ENCODE data around the gene LZTR1.

DNA sequence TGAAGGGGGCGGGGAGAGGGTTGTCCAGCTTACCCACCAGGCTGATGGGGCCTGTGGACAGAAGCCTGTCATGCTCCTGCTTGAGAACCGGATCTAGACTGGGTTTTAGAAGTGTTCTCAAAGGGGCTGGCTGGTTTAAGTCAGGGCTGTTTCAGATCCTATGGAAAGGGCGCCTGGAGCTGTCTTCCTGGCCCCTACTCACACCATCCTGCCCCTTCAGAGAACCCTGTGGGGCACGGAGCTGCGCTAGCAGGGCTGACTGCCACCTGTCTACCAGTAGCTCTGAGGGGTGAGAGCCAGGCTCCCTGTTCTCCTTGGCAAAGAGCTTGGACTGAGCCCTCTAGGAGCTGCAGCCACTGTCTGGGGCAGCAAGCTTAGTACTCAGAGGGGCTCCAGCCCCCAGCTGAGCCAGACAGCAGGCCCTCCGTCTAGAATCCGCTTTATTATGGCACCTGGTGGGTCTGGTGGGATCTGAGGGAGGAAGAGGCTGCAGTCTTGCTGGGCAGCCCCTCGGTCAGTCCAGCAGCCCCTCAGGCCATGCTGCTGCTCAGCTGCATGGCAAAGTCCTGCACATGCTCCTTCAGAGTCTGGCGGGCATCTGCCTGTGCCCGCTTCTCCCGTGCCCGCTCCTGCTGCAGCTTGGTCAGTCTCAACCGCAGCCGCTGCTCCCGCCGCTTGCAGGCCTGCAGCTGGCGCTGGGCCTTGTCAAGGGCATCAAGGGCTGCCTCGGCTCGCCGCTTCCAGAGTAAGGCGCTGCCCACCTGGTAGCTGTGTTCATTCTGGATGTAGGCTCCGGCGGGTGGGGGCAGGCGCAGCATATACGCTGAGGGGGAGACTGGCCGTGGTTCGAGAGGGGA, 17.5 kb downstream of the LZTR1 start:
- TF ChIP-seq, protein P1, sequence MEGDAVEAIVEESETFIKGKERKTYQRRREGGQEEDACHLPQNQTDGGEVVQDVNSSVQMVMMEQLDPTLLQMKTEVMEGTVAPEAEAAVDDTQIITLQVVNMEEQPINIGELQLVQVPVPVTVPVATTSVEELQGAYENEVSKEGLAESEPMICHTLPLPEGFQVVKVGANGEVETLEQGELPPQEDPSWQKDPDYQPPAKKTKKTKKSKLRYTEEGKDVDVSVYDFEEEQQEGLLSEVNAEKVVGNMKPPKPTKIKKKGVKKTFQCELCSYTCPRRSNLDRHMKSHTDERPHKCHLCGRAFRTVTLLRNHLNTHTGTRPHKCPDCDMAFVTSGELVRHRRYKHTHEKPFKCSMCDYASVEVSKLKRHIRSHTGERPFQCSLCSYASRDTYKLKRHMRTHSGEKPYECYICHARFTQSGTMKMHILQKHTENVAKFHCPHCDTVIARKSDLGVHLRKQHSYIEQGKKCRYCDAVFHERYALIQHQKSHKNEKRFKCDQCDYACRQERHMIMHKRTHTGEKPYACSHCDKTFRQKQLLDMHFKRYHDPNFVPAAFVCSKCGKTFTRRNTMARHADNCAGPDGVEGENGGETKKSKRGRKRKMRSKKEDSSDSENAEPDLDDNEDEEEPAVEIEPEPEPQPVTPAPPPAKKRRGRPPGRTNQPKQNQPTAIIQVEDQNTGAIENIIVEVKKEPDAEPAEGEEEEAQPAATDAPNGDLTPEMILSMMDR (IDR thresholded peaks at IDR 0.05; ENCODE audit: low read depth, low read length), result no peak
- TF ChIP-seq MYC (IDR thresholded peaks at IDR 0.05; ENCODE audit: low read depth, low read length), result no peak
- TF ChIP-seq POLR2A (IDR thresholded peaks at IDR 0.05; ENCODE audit: extremely low read depth, insufficient read length), result no peak

Data from NB4 (cell line).